NCI-H345 (cell line): Measurements from ENCODE around the gene SPANXC.
"Not testable (repeated sequence)": the region's sequence is repeated elsewhere in the genome, so short reads cannot be mapped to it uniquely, and the experiment has no call there.

Source experiments
- DNase-seq: peaks from one replicate; lab custom pipeline; 2025; lab: John Stamatoyannopoulos, UW

The SPANXC gene

GRCh38 chrX:141242417-141242816, at the start of gene SPANXC:
TSS of gene SPANXC (minus strand) at chrX:141242517. CDS start at chrX:141242457, 60 bp downstream.
- DNase-seq: not testable (repeated sequence)

- no peak for DNase-seq
Measured at GRCh38 chrX:141279476-141279875, 37.2 kb upstream of the SPANXC start.

GRCh38 chrX:141278306-141278705, 36.0 kb upstream of the SPANXC start:
- DNase-seq: peak; percentile 29

- no peak for DNase-seq
Measured at GRCh38 chrX:141258080-141258479, 15.8 kb upstream of the SPANXC start.

- DNase-seq: no peak
Measured at GRCh38 chrX:141221611-141222010, 20.7 kb downstream of the SPANXC start.

- no peak for DNase-seq
Measured at GRCh38 chrX:141220342-141221008, 21.8 kb downstream of the SPANXC start.

- no peak for DNase-seq
Measured at GRCh38 chrX:141214196-141214595, 28.1 kb downstream of the SPANXC start.

- DNase-seq: no peak
Measured at GRCh38 chrX:141201962-141202361, 40.4 kb downstream of the SPANXC start.
